MCF 10A (cell line): ENCODE measurements around the gene RNF7. TPM values are rescaled to one million over a fixed set of nuclear protein-coding genes. Genes with fewer than 3 reads are reported as not detected.

Source experiments
- BruUV-seq: library from RNA; stranded (reverse); fragments of 400-500 nt; replicated peaks from 2 replicates; lab custom pipeline; 2021; lab: Mats Ljungman, UMichigan
- CTCF ChIA-PET: fragments of 300-600 bp; sonication (Branson Sonifier 250); formaldehyde crosslinking; extraction: SDS; loops from one replicate; lab custom pipeline; 2021; ENCODE audit warnings: antibody characterized with exemption, inconsistent platforms; lab: Yijun Ruan, JAX
- POLR2A ChIA-PET: fragments of 300-600, 350-650 bp; sonication (Branson Sonifier 250); formaldehyde crosslinking; extraction: SDS; loops from one replicate; lab custom pipeline; 2020; ENCODE audit warnings: antibody characterized with exemption, inconsistent platforms; lab: Yijun Ruan, JAX
- DNase-seq: peaks from one replicate; pipeline ENCODE4 v3.0.0-alpha.2; 2018; ENCODE audit not compliant: unreplicated experiment
- H3K27ac Mint-ChIP-seq: one replicate; pipeline ENCODE4 v1.8.0; 2022; ENCODE audit warnings: mild to moderate bottlenecking, low read depth, mixed read lengths; ENCODE audit not compliant: unreplicated experiment
- H3K27me3 Mint-ChIP-seq: one replicate; pipeline ENCODE4 v1.8.0; 2022; ENCODE audit warnings: mixed read lengths; ENCODE audit not compliant: insufficient read depth, unreplicated experiment
- H3K36me3 Mint-ChIP-seq: one replicate; pipeline ENCODE4 v1.8.0; 2022; ENCODE audit warnings: mild to moderate bottlenecking, moderate library complexity, mixed read lengths; ENCODE audit not compliant: insufficient read depth, unreplicated experiment
- H3K4me1 Mint-ChIP-seq: one replicate; pipeline ENCODE4 v1.8.0; 2022; ENCODE audit warnings: mixed read lengths; ENCODE audit not compliant: insufficient read depth, unreplicated experiment
- H3K4me3 Mint-ChIP-seq: one replicate; pipeline ENCODE4 v1.8.0; 2022; ENCODE audit warnings: mild to moderate bottlenecking, moderate library complexity, mixed read lengths; ENCODE audit not compliant: unreplicated experiment
- H3K9me3 Mint-ChIP-seq: one replicate; pipeline ENCODE4 v1.8.0; 2022; ENCODE audit warnings: mixed read lengths; ENCODE audit not compliant: unreplicated experiment
- intact Hi-C: fragments of 100-400 bp; cut with micrococcal nuclease; formaldehyde crosslinking; loops from 2 replicates; pipeline ENCODE4 v1.14.1; 2022
- total RNA-seq: library from RNA; stranded (reverse); gene quantifications from 2 replicates; pipeline ENCODE4 v1.2.3, GENCODE V29; 2022
- TF ChIP-seq, protein P1 (sequence below): fragments of 200-600 bp; IDR thresholded peaks from one replicate; pipeline ENCODE4 v1.8.0; 2022; ENCODE audit warnings: antibody characterized with exemption, mild to moderate bottlenecking; ENCODE audit not compliant: unreplicated experiment

Gene RNF7
- total RNA-seq, 1 experiment from 2014 or later, result 96.1 TPM

DNA sequence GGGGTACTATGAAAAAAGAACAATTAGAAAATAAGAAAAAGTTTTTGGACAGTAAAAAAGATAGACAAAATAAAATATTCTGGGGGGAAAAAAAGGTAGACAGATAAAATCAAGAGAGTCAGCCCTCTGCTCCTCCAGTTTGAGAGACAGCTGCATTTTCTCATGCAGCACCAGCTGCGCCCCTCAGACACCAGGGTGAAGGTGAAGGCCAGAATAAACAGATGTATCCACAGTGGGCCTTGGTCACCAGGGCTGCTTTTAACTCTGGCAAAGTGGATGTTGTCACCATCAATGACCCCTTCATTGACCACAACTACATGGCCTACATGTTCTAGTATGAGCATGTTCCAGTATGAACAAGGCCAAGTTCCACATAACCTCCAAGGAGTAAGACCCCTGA, 13.9 kb upstream of the RNF7 start:
- no peak for DNase-seq
- no peaks in the 10 kb centered on the region for H3K4me1 Mint-ChIP-seq
- POLR2A ChIA-PET, result no interaction called here
- no peaks in the 10 kb centered on the region for H3K9me3 Mint-ChIP-seq
- H3K36me3 Mint-ChIP-seq, result no peaks in the 10 kb centered on the region
- no TSS peak for BruUV-seq
- TF ChIP-seq, protein P1, sequence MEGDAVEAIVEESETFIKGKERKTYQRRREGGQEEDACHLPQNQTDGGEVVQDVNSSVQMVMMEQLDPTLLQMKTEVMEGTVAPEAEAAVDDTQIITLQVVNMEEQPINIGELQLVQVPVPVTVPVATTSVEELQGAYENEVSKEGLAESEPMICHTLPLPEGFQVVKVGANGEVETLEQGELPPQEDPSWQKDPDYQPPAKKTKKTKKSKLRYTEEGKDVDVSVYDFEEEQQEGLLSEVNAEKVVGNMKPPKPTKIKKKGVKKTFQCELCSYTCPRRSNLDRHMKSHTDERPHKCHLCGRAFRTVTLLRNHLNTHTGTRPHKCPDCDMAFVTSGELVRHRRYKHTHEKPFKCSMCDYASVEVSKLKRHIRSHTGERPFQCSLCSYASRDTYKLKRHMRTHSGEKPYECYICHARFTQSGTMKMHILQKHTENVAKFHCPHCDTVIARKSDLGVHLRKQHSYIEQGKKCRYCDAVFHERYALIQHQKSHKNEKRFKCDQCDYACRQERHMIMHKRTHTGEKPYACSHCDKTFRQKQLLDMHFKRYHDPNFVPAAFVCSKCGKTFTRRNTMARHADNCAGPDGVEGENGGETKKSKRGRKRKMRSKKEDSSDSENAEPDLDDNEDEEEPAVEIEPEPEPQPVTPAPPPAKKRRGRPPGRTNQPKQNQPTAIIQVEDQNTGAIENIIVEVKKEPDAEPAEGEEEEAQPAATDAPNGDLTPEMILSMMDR, result no peak
- intact Hi-C loops, result no loop called here
- H3K4me3 Mint-ChIP-seq, result no peak overlapping the region
- CTCF ChIA-PET, result interaction anchor here (0.5 to 1.1 kb wide), 2 partner anchors 27 to 264 kb away, joined by 3 read pairs; no protein-coding TSS in a partner anchor
- H3K27ac Mint-ChIP-seq, result no peak overlapping the region
- no peaks in the 10 kb centered on the region for H3K27me3 Mint-ChIP-seq

DNA sequence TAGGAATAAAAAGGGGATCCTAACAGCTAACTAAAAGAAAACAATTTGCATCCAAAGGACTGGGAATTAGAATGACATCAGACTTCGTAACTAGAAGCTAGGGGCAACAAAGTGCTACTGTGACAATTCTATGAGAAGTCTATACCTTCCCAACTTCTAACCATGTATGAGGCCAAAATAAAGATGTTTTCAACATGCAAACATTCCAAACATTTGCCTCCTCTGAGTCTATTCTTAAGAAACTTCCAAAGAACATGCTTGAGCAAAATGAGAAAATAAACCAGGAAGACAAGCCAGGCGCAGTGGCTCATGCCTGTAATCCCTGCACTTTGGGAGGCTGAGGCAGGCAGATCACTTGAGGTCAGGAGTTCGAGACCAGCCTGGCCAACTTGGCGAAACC, 13.1 kb upstream of the RNF7 start:
- intact Hi-C loops, result no loop called here
- no TSS peak for BruUV-seq
- H3K27me3 Mint-ChIP-seq, result no peaks in the 10 kb centered on the region
- DNase-seq, result no peak
- POLR2A ChIA-PET, result no interaction called here
- H3K4me1 Mint-ChIP-seq, result no peaks in the 10 kb centered on the region
- CTCF ChIA-PET, result no interaction called here
- TF ChIP-seq, protein P1, result no peak
- no peak overlapping the region for H3K27ac Mint-ChIP-seq
- no peaks in the 10 kb centered on the region for H3K9me3 Mint-ChIP-seq
- H3K4me3 Mint-ChIP-seq, result no peak overlapping the region
- no peaks in the 10 kb centered on the region for H3K36me3 Mint-ChIP-seq

DNA sequence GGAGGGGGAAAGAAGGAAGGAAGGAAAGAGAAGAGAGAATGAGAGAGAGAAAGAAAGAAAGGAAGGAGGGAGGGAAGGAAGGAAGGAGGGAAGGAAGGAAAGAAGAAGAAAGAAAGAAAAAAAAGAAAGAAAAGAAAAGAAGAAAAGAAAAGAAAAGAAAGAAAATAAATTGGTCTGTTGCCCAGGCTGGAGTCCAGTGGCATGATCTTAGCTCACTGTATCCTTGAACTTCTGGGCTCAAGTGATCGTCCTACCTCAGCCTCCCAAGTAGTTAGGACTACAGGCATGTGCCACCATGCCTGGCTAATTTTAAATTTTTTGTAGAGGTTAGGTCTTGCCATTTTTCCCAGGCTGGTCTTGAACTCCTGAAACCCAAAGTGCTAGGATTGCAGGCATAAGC, 11.6 kb upstream of the RNF7 start:
- H3K9me3 Mint-ChIP-seq, result no peaks in the 10 kb centered on the region
- BruUV-seq, result no TSS peak
- CTCF ChIA-PET, result no interaction called here
- no peak for DNase-seq
- intact Hi-C loops, result no loop called here
- H3K36me3 Mint-ChIP-seq, result no peaks in the 10 kb centered on the region
- no peak overlapping the region for H3K4me3 Mint-ChIP-seq
- H3K27me3 Mint-ChIP-seq, result no peaks in the 10 kb centered on the region
- no peak overlapping the region for H3K27ac Mint-ChIP-seq
- POLR2A ChIA-PET, result no interaction called here
- TF ChIP-seq, protein P1, result no peak
- H3K4me1 Mint-ChIP-seq, result no peaks in the 10 kb centered on the region

DNA sequence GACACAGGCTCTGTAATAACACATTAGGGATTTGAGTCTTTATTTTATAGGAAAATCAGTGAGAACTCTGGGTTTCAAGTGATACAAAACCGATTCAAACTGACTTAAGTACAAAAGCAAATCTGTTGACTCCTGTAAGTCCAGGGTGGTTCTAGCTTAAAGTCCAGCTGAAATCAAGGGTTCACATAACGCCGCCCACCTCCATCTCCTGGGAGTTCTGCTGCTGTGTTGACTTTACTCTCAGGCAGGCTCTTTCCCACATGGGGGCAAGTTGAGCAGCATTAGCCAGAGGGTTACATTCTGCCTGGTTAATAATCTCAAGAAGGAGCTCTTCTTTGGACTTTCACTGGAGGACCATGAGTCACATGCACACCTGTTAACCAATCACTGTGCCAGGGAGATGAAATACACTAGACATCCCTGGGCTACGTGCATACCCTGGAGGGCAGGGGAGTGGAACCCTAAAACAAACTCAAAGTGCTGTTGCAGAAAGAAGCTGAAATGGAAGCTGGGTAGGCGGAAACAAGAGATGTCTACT, 9.7 kb upstream of the RNF7 start:
- ChIA-PET CTCF (interaction anchor here (0.7 to 1.8 kb wide), 6 partner anchors 9 to 615 kb away, joined by 3 to 6 read pairs (median 4); partner anchors contain the start of gene RNF7), POLR2A (no interaction called here)
- Mint-ChIP-seq H3K9me3 (no peaks in the 10 kb centered on the region), H3K27ac (no peak overlapping the region), H3K4me3 (no peak overlapping the region), H3K27me3 (peaks cover 3% of the 10 kb centered on the region), H3K4me1 (no peaks in the 10 kb centered on the region), H3K36me3 (no peaks in the 10 kb centered on the region)
- intact Hi-C loops, result no loop called here
- no TSS peak for BruUV-seq
- DNase-seq, result no peak
- TF ChIP-seq, protein P1, result no peak
